ENCODE measurements around the gene MBD6. TPM values are rescaled to one million over a fixed set of nuclear protein-coding genes. Genes with fewer than 3 reads are reported as not detected.

Gene MBD6
- total and polyA plus RNA-seq, 3 experiments from 2014 or later, result 4.2 to 54.7 (median 49.0) TPM

DNA sequence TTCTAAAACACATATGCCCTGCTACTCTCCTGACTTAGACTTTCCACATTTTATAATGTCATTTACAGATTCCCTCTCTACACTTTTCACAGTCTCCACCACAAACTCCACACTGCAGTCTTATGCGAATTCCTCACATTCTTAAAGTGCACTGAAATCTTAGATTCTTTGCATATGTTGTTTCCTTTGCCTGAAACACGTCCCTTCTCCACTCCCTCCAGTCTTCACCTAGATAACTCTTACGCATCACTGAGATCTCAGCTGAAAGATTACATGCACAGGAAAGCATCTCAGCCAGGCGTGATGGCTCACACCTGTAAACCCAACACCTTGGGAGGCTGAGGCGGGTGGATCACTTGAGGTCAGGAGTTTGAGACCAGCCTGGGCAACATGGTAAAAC lies 39.2 kb upstream of the MBD6 start:
- H3K27me3 Mint-ChIP-seq, result peaks cover 0 to 2% of the 10 kb centered on the region in 2 donors
- Histone ChIP-seq H3K36me3 (ENCODE audit: insufficient read depth, low read length) (no peaks in the 10 kb centered on the region), H3K4me3 (ENCODE audit: low read length) (no peak overlapping the region), H3K27me3 (ENCODE audit: insufficient read depth, low read length, poor library complexity, severe bottlenecking) (no peaks in the 10 kb centered on the region), H3K27ac (ENCODE audit: low read depth, low read length) (no peak overlapping the region), H3K9me3 (ENCODE audit: low read length) (no peaks in the 10 kb centered on the region), H3K4me1 (ENCODE audit: insufficient read depth, low read length) (peaks cover 42% of the 10 kb centered on the region)
- H3K9me3 Mint-ChIP-seq, result no peaks in the 10 kb centered on the region
- CTCF ChIA-PET, result no interaction called here
- peak overlapping the region in 7 of 8 donors; percentile 7 to 95 (median 38) for H3K27ac Mint-ChIP-seq
- no peak for DNase-seq
- peaks cover 49 to 56% (median 54%) of the 10 kb centered on the region in 3 donors for H3K4me1 Mint-ChIP-seq
- POLR2A ChIA-PET, result no interaction called here
- H3K36me3 Mint-ChIP-seq, result peaks cover 0 to 10% (median 0%) of the 10 kb centered on the region in 3 donors
- H3K4me3 Mint-ChIP-seq, result peak overlapping the region in 1 of 7 donors; percentile 60

DNA sequence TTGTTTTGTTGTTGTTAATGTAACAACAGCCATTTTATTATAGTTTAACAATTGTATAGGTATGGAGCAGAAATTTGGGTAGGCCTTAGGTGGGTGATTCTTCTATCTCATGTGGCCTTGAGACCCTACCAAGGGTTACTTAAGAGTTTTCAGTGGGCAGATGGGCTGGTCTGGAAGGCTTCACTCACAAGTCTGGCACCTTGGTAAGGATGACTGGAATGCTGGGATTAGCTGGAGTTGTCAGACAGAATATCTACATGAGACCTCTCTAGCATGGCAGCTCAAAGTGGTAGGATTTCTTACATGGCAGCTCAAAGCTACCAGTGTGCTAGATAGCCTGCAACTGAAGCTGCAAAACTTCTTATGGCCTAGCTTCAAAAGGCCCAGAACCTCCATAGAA lies 36.9 kb upstream of the MBD6 start:
- no peaks in the 10 kb centered on the region for H3K9me3 ChIP-seq (ENCODE audit: low read length)
- ChIA-PET CTCF (interaction anchor here (0.6 to 2.8 kb wide), 2 partner anchors 14 to 27 kb away, joined by 3 to 13 read pairs; partner anchors contain the start of gene GLI1), POLR2A (interaction anchor here (0.8 kb wide), 1 partner anchor 26 kb away, joined by 3 read pairs; the partner anchor contains the start of gene GLI1)
- H3K36me3 Mint-ChIP-seq, result peaks cover 0 to 26% (median 3%) of the 10 kb centered on the region in 3 donors
- no peak overlapping the region for H3K27ac ChIP-seq (ENCODE audit: low read depth, low read length)
- H3K27me3 Mint-ChIP-seq, result no peaks in the 10 kb centered on the region
- H3K27ac Mint-ChIP-seq, result peak overlapping the region in 3 of 8 donors; percentile 40 to 70 (median 57)
- no peak overlapping the region for H3K4me3 ChIP-seq (ENCODE audit: low read length)
- no peak for DNase-seq
- H3K4me1 Mint-ChIP-seq, result peaks cover 40 to 48% (median 43%) of the 10 kb centered on the region in 3 donors
- H3K9me3 Mint-ChIP-seq, result no peaks in the 10 kb centered on the region
- no peak overlapping the region for H3K4me3 Mint-ChIP-seq
- peaks cover 29% of the 10 kb centered on the region for H3K4me1 ChIP-seq (ENCODE audit: insufficient read depth, low read length)
- H3K27me3 ChIP-seq (ENCODE audit: insufficient read depth, low read length, poor library complexity, severe bottlenecking), result no peaks in the 10 kb centered on the region
- peaks cover 18% of the 10 kb centered on the region for H3K36me3 ChIP-seq (ENCODE audit: insufficient read depth, low read length)

DNA sequence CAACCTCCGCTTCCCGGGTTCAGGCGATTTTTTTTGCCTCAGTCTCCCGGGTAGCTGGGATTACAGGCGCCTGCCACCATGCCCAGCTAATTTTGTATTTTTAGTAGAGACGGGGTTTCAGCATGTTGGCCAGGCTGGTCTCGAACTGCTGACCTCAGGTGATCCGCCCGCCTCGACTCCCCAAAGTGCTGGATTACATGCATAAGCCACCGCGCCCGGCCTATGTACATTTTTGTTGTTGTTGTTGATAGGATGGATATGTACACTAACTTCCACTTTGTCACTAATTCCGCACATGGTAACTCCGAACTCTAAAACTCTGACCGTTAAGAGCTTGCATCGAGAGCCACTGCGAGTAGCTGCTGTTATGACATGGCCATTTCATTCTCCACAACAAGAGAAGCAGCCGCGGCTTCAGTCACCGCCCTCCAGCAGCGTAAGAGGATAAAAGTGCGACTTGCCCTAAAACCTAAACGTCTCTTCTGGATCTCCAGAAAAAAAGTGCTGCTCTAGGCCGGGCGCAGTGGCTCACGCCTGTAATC lies 35.5 kb upstream of the MBD6 start:
- DNase-seq, result no peak
- Histone ChIP-seq H3K4me1 (ENCODE audit: insufficient read depth, low read length) (peaks cover 19% of the 10 kb centered on the region), H3K36me3 (ENCODE audit: insufficient read depth, low read length) (peaks cover 29% of the 10 kb centered on the region), H3K4me3 (ENCODE audit: low read length) (no peak overlapping the region), H3K9me3 (ENCODE audit: low read length) (no peaks in the 10 kb centered on the region), H3K27me3 (ENCODE audit: insufficient read depth, low read length, poor library complexity, severe bottlenecking) (no peaks in the 10 kb centered on the region), H3K27ac (ENCODE audit: low read depth, low read length) (no peak overlapping the region)
- H3K9me3 Mint-ChIP-seq, result no peaks in the 10 kb centered on the region
- peak overlapping the region; percentile 80 to 99 (median 96) for H3K27ac Mint-ChIP-seq
- ChIA-PET POLR2A (interaction anchor here (0.6 to 1.7 kb wide), 3 partner anchors 10 to 68 kb away, joined by 3 to 6 read pairs (median 4); partner anchors contain the start of gene DDIT3), CTCF (interaction anchor here (0.8 to 4.8 kb wide), 6 partner anchors 9 to 253 kb away, joined by 3 to 22 read pairs (median 4); partner anchors contain the start of gene GLI1)
- peak overlapping the region in 3 of 7 donors; percentile 28 to 96 (median 95) for H3K4me3 Mint-ChIP-seq
- H3K27me3 Mint-ChIP-seq, result no peaks in the 10 kb centered on the region
- H3K36me3 Mint-ChIP-seq, result peaks cover 0 to 40% (median 9%) of the 10 kb centered on the region in 3 donors
- peaks cover 32 to 41% (median 37%) of the 10 kb centered on the region in 3 donors for H3K4me1 Mint-ChIP-seq

DNA sequence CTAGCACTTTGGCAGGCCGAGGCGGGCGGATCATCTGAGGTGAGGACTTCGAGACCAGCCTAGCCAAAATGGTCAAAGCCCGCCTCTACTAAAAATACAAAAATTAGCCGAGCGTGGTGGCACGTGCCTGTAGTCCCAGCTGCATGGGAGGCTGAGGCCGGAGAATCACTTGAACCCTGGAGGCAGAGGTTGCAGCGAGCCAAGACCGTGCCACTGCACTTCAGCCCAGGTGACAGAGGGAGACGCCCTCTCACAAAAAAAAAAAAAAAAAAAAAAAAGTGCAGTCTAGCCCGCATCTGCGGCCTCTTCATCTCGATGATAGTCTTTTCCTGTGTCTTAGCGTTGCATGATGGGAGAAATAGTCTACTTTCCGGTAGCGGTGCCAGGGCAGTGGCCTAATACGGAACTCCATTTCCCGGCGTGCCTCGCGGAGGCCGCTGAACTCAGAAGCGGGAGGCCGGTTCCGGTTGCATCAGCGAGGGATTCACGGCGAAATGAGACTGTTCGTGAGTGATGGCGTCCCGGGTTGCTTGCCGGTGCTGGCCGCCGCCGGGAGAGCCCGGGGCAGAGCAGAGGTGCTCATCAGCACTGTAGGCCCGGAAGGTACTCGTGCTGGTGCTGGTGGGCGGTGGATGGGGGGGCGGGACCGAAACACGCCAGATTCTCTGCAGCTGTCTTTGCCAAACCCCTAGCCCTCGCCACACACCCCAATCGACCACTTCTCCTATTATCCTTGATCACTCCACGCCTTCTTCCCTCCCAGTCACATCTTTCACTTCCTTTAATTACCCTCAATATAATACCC lies 34.8 kb upstream of the MBD6 start, which contains the start of gene MARS1:
Gene MARS1 (plus strand): TSS at position 472 of the 805 bp plus-strand sequence. CDS start 23 bp downstream, at position 495.
- Mint-ChIP-seq H3K4me1 (peaks cover 32 to 44% (median 37%) of the 10 kb centered on the region in 3 donors), H3K9me3 (no peaks in the 10 kb centered on the region), H3K4me3 (peak within 1 kb of the TSS; percentile 93 to 99 (median 97)), H3K27ac (peak within 1 kb of the TSS; percentile 80 to 99 (median 96)), H3K27me3 (no peaks in the 10 kb centered on the region), H3K36me3 (peaks cover 2 to 46% (median 13%) of the 10 kb centered on the region in 3 donors)
- POLR2A ChIA-PET, result interaction anchor here (1.4 to 1.7 kb wide), 2 partner anchors 11 to 32 kb away, joined by 4 to 6 read pairs; partner anchors contain the start of gene DDIT3
- DNase-seq, result peak; percentile 85 to 95 (median 92)
- Histone ChIP-seq H3K36me3 (ENCODE audit: insufficient read depth, low read length) (peaks cover 32% of the 10 kb centered on the region), H3K9me3 (ENCODE audit: low read length) (no peaks in the 10 kb centered on the region), H3K4me1 (ENCODE audit: insufficient read depth, low read length) (peaks cover 19% of the 10 kb centered on the region), H3K27ac (ENCODE audit: low read depth, low read length) (peak within 1 kb of the TSS; percentile 71), H3K4me3 (ENCODE audit: low read length) (peak within 1 kb of the TSS; percentile 86), H3K27me3 (ENCODE audit: insufficient read depth, low read length, poor library complexity, severe bottlenecking) (no peaks in the 10 kb centered on the region)
- CTCF ChIA-PET, result interaction anchor here (0.8 to 4.8 kb wide), 5 partner anchors 10 to 253 kb away, joined by 3 to 22 read pairs (median 3); no protein-coding TSS in a partner anchor

DNA sequence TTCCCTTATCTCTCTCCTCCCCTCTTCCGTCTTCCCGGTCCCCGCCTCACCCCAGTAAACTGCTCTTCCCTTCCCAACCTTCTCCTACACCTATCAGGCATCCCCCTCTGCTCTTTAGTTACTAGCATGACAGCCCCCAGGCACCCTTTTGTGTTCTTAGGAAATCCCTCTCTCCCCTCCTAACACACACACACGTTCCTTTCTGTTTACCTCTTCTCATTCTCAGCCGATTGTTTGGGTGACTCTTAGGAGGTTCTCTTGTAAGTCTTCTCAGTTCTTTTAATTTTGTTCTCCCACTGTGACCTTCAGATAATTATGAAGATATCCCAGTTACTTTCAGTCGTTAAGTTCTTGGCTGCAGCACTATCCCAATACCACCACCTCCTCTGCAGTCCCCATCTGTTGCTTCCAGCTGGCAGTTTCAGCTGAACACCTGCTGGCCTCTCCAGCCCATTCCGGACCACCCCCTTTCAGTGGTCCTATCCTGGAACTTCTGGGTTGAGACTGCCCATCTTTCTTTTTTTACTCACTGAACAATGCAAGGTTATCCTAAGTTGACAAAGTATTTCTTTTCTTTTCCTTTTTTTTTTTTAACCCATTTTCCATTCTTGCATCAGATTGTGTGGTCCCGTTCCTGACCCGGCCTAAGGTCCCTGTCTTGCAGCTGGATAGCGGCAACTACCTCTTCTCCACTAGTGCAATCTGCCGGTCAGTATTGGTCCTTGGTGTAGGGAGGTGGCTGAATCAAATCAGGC lies 34.0 kb upstream of the MBD6 start:
- Mint-ChIP-seq H3K36me3 (peaks cover 5 to 49% (median 14%) of the 10 kb centered on the region in 3 donors), H3K4me3 (peak overlapping the region; percentile 93 to 99 (median 97))

DNA sequence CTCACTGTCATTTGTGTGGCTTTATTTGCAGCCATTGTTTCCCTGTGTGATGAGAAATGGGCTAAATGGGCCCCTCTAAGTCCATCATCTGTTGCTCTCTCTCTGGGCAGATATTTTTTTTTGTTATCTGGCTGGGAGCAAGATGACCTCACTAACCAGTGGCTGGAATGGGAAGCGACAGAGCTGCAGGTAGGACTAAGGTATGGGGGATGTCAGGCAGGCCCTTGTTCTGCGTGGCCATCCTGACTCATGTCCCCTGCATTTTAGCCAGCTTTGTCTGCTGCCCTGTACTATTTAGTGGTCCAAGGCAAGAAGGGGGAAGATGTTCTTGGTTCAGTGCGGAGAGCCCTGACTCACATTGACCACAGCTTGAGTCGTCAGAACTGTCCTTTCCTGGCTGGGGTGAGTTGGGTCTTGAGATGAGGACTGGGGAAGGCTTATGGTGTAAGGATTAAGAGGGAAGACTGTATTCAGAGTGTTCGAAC lies 33.4 kb upstream of the MBD6 start:
- Histone ChIP-seq H3K27me3 (ENCODE audit: insufficient read depth, low read length, poor library complexity, severe bottlenecking) (no peaks in the 10 kb centered on the region), H3K9me3 (ENCODE audit: low read length) (no peaks in the 10 kb centered on the region), H3K27ac (ENCODE audit: low read depth, low read length) (peak overlapping the region; percentile 71), H3K4me1 (ENCODE audit: insufficient read depth, low read length) (peaks cover 19% of the 10 kb centered on the region), H3K4me3 (ENCODE audit: low read length) (peak overlapping the region; percentile 86), H3K36me3 (ENCODE audit: insufficient read depth, low read length) (peaks cover 33% of the 10 kb centered on the region)
- peak overlapping the region; percentile 93 to 99 (median 97) for H3K4me3 Mint-ChIP-seq
- ChIA-PET CTCF (interaction anchor here (2.2 to 4.8 kb wide), 2 partner anchors 12 to 15 kb away, joined by 4 to 22 read pairs; no protein-coding TSS in a partner anchor), POLR2A (interaction anchor here (0.7 to 1.1 kb wide), 2 partner anchors 28 to 34 kb away, joined by 3 read pairs; partner anchors contain the start of gene INHBE)
- H3K36me3 Mint-ChIP-seq, result peaks cover 5 to 52% (median 14%) of the 10 kb centered on the region in 3 donors
- H3K9me3 Mint-ChIP-seq, result no peaks in the 10 kb centered on the region
- H3K27ac Mint-ChIP-seq, result peak overlapping the region in 7 of 8 donors; percentile 15 to 99 (median 96)
- H3K27me3 Mint-ChIP-seq, result no peaks in the 10 kb centered on the region
- peaks cover 27 to 39% (median 30%) of the 10 kb centered on the region in 3 donors for H3K4me1 Mint-ChIP-seq
- no peak for DNase-seq

More for the DNA sequence above, 34.0 kb upstream of the MBD6 start:
- Mint-ChIP-seq H3K27ac (peak overlapping the region; percentile 80 to 99 (median 96)), H3K4me1 (peaks cover 27 to 39% (median 30%) of the 10 kb centered on the region in 3 donors), H3K9me3 (no peaks in the 10 kb centered on the region), H3K27me3 (no peaks in the 10 kb centered on the region)
- Histone ChIP-seq H3K9me3 (ENCODE audit: low read length) (no peaks in the 10 kb centered on the region), H3K27ac (ENCODE audit: low read depth, low read length) (peak overlapping the region; percentile 71), H3K4me1 (ENCODE audit: insufficient read depth, low read length) (peaks cover 19% of the 10 kb centered on the region), H3K4me3 (ENCODE audit: low read length) (peak overlapping the region; percentile 86), H3K36me3 (ENCODE audit: insufficient read depth, low read length) (peaks cover 33% of the 10 kb centered on the region), H3K27me3 (ENCODE audit: insufficient read depth, low read length, poor library complexity, severe bottlenecking) (no peaks in the 10 kb centered on the region)
- DNase-seq, result no peak
- POLR2A ChIA-PET, result interaction anchor here (0.7 to 1.7 kb wide), 2 partner anchors 11 to 33 kb away, joined by 3 to 4 read pairs; partner anchors contain the start of gene INHBE
- CTCF ChIA-PET, result interaction anchor here (2.2 to 4.8 kb wide), 2 partner anchors 11 to 14 kb away, joined by 4 to 22 read pairs; no protein-coding TSS in a partner anchor

DNA sequence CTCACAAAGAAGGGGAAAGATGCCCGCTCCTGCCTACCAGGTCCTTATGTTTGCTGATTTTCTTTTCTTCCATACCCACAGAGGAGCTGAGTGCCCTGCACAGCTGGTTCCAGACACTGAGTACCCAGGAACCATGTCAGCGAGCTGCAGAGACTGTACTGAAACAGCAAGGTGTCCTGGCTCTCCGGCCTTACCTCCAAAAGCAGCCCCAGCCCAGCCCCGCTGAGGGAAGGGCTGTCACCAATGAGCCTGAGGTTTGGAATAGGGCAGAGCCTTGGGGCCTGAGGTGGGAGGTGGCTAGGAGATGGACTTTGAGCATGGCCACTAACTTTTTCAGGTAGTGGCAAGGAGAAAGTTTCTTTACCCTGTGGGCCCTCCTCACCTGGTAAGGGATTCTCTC lies 32.5 kb upstream of the MBD6 start:
- peak overlapping the region in 1 of 8 donors; percentile 22 for H3K27ac Mint-ChIP-seq
- peaks cover 33% of the 10 kb centered on the region for H3K36me3 ChIP-seq (ENCODE audit: insufficient read depth, low read length)
- no peaks in the 10 kb centered on the region for H3K27me3 Mint-ChIP-seq
- no peaks in the 10 kb centered on the region for H3K9me3 Mint-ChIP-seq
- peaks cover 19% of the 10 kb centered on the region for H3K4me1 ChIP-seq (ENCODE audit: insufficient read depth, low read length)
- peak overlapping the region in 2 of 7 donors; percentile 19 to 34 for H3K4me3 Mint-ChIP-seq
- H3K4me3 ChIP-seq (ENCODE audit: low read length), result no peak overlapping the region
- ChIA-PET CTCF (interaction anchor here (1.4 to 4.8 kb wide), 4 partner anchors 8 to 31 kb away, joined by 3 to 22 read pairs (median 4); partner anchors contain the start of gene GLI1), POLR2A (interaction anchor here (1.1 kb wide), 1 partner anchor 27 kb away, joined by 3 read pairs; no protein-coding TSS in a partner anchor)
- no peaks in the 10 kb centered on the region for H3K9me3 ChIP-seq (ENCODE audit: low read length)
- peaks cover 5 to 57% (median 14%) of the 10 kb centered on the region in 3 donors for H3K36me3 Mint-ChIP-seq
- no peak for DNase-seq
- no peaks in the 10 kb centered on the region for H3K27me3 ChIP-seq (ENCODE audit: insufficient read depth, low read length, poor library complexity, severe bottlenecking)
- H3K27ac ChIP-seq (ENCODE audit: low read depth, low read length), result no peak overlapping the region
- peaks cover 27 to 39% (median 30%) of the 10 kb centered on the region in 3 donors for H3K4me1 Mint-ChIP-seq

Measured in CD8-positive, alpha-beta memory T cell (primary cell).